Middle frontal gyrus (tissue), 1 donor: ENCODE measurements around the gene C11orf58.

Experiments used
- DNase-seq: peaks from one replicate; pipeline ENCODE4 v3.0.0-alpha.2; 2015; ENCODE audit warnings: low spot score; ENCODE audit errors: extremely low spot score

Gene C11orf58

DNA sequence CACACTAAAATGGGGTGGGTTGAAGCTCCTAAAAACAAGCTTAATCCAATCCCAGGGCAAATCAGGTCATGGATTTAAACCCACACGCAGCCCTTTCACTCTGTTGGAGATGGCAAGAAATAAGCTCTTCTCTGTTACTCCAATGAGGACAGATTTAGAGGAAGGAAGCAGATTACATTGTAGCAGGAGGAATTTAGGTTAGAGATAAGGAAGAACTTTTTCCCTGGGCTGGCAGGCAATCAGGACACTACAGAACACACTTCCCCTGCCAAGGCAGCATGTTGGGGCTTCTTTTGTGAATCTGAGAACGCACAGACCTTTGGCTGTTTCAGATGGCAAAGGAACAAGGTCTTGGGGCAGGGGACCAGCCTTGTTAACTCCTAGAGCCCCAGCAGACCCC lies 46.2 kb downstream of the C11orf58 start:
- no peak for DNase-seq

DNA sequence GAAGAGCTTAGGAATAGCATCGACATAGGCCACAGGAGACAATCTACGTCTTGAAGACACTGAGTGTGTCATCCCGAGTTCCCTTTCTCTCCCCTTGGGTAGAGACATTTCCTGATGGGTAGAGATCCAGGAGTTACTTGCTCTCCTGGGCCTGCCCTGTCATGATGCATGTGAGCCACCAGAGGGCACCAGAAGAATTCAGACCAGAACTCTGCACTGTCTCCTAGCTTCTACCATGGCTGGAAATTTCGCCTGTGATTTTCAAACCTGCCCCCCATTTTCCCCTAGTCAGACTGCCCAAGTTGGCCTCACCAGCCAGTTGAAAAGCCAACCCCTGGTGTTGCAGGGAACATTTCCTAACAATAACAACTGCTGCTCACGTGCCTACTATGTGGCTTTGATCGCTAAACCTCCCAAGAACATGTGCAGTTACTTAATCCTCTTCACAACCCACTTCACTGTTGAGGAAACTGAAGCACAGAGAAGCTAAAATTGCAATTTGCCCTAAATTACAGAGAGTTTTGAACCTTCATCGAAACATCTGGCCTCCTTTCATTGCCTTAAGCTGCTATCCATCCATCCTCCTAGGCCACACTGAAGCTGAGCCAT lies 47.2 kb downstream of the C11orf58 start:
- peak; percentile 73 for DNase-seq

DNA sequence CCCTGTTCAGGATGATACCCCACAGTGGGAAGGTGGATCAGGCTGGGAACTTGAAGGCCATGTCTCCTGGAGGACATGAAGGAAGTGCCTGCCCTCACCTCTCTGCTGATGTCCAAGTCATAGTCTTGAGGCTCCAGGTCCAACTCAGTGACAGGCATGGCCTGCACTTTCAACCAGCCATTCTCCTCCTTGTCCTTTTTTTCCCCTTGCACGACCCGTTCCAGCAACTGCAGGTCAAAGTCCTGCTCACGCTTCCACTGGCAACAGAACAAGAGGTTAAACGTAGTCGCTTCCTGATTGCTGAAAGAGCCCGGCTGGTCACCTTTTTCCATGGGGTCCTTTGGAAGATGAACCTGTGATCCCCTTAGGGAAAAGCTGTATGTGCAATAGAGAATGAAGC lies 47.7 kb downstream of the C11orf58 start:
- DNase-seq = no peak

DNA sequence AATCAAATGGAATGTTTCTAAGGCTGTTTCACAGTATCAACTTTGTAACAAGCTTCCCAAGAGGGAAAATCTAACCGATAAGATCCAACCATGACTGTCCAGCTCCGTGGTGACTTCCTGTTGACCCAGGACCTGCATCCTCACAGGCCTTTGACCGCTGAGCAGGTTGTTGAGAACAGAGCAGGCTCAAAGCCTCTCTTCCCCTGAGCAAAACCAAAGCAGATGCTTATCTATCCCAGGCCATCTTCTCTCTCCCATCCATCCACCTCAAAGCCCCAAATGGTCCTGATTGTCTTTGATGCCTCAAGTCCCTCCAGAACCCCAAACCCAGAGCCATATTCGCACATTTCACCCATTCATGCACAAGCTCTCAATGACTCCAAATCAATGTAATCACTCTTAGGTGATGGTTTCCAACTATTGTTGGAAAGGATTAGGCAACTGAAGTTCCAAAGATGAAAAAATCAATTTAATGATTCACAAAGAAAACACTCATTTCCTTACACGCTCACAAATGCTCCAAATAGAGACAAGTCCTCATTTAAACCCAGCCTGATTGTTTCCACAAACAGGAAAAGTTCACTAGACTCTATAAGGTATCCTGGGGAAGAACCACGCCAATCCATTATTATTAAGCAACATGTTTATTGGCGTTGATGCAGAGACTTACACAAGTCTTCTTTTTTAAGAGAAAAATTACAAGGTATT lies 48.7 kb downstream of the C11orf58 start:
- no peak for DNase-seq

DNA sequence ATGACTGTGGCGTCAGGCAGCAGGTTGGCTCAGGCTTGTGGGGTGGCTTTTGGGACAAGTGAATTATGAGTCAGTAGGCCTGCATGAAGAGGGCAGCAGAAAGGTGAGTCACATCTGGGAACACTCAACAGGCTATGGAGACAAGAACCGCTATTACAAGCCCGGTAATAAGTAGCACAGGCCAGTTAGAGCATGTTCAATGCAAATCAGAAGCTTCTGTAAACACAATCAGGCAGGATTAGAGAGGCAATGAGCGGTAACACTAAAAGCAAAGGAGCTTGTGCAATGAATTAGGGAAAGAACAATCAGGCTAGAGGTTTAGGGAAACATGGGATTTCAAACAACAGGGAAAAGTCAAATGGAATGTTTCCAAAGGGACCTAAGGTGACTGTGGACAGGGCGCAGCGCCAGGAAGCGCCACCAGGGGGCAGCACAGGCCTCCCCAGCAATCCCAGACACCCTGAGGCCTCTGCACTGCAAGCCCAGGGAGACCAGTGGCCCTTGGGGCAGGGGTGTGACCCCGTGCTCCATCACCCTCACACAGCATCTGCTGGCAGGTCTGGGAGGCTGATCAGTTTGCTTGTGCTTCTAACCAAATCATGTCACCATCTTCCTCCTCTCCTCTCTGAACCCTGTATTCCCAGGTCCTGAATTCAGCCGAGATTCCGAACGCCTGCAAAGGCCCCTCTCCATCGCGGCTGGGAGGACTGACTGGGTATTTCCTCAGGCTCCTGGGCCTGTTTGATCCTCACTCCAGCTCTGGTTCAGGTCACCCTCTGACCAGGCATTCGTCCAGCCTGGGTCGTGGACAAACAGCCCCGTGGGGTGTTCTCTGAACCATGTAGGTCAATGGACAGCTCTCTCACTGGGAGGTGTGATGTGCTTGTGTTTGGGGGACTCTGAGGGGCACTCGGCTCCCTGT lies 50.0 kb downstream of the C11orf58 start:
- DNase-seq = no peak

DNA sequence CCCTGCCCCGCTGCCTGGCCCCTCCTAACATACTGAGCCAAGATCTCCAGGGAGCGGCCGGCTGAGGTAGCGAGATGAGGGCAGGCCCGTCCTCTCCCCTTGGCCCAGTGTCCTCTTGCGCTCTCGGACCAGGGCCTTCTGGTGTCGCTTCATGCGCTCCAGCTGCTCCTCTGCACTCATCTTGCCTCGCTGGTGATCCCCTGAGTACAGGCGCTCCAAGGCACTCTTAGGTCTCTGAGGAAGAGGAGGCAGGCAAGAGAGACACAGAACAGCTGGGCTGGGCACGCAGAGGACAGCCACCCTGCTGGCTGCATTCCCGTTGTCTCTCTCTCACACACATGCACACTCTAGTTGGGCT lies 50.6 kb downstream of the C11orf58 start:
- no peak for DNase-seq

DNA sequence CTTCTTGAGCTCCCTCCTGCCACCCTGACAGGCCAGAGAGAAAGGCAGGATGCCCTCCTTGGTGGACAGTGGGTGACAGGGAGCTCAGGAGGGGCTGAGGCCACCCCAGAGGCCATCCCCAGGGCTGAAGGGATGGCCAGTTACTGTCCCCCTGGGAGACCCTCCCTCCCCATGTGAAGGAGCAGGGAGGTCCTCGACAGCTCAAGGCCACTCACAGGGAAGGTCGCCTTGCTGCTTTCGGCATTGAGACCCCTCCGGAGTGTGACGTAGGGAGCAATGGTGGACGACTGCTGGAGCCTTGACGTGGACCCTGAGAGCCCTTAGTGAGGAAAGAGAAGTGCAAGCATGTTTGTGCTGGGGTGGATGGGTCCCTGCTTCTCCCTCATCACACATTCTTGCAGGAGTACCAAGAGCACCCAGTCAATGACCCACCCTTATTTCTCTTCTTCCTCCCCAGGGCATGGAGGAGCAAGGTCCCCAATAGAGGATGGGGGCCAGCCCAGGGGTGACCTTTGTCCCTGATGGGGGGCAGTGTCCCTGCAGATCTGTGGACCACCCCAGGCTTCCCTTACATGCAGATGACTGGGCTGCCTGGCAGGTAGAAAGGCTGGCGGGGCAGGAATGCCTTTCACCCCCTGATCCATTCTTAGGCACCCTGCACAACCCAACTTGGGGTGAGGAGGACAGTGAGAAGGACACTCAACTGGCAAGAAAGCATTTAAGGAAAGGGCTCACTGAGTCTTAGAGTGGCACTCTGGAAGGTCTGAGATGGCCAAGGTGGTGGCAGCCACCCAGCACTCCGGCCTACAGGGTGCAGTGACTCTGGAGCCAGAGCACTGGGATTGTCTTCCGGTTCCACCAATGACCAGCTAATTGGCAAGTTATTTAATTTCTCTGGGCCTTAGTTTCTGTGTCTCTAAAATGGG lies 51.4 kb downstream of the C11orf58 start:
- no peak for DNase-seq

DNA sequence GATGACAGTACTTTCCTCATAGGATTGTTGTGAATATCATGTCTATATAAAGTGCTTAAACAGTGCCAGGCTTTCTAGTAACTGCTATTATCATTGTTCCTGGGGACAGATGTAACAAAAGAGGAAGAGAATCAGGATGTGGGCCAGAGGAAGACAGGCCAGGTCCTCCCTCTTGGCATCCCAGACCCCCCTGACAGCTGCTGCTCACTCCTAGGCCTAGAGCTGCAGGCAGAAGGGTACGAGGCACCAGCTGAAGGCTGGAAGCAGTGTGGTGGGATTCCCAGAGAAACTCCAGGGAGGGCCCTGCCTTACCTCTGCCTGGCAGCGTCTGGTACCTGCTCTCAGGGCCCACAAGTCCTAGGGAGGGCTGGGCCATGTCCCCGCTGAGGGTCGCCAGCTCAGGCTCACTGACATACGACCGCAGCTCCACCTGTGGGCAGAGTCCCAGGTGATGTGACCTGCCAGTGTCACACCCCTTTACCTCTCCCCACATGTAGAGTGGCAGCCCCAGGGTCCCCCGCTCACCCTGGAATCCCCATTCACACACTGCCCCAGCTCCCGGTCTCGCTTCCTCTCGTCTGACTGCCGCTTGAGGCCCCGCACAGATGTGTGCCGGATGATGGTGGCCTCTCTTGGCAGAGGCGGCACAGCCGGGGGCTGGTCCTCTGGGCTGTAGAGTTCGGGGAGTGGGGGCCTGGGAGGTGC lies 52.2 kb downstream of the C11orf58 start:
- no peak for DNase-seq

DNA sequence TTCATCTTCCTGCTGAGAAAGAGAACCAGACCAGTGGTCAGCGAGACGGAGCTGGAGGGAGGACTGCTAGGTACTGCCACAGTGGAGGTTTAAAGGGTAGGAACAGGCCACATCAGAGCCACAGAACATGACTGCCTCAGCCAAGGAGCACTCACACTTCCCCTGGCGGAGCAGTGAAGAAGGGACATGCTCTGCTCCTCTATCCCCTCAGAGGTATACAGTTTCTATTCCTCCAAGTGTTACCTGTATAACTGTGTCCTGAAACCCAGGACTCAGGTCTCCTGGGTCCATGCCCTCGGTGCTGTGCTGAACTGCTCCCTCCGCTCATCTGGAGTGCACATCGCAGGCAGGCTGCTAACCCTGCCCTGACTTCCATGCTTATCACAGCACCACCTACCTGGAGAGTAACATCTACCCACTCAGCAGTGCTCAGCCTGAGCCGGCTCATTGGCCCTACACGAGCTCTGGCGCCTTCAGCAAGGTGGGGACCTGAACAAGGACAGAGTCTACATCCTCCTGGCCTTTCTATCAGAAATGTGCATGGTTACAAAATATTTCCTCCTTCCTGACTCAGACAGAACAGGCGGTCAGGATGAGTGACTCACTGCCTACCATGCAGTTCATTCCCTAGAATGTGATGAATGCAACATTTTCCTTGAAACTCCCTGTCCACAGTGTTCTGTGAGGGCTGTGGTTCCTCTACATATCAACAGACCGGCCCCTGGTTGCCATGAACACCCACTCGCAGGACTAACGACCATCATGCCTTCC lies 52.9 kb downstream of the C11orf58 start:
- DNase-seq = no peak

DNA sequence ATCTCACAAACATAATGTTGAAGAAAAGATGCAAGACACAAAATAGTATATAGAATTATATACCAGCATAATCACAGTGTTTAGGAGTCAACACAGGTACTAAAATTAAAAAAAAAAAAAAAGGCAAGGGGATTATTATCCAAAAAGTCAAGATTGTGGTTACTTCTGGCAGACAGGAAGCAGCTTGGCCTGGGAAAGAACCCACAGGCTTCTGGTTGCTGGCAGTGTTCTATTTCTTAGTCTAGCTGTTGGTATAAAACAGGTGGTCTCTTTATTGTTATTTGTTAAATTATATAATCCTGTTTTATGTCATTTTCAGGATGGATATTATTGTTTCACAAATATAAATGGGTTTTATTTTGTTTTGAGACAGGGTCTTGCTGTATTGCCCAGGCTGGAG lies 54.0 kb downstream of the C11orf58 start:
- no peak for DNase-seq

DNA sequence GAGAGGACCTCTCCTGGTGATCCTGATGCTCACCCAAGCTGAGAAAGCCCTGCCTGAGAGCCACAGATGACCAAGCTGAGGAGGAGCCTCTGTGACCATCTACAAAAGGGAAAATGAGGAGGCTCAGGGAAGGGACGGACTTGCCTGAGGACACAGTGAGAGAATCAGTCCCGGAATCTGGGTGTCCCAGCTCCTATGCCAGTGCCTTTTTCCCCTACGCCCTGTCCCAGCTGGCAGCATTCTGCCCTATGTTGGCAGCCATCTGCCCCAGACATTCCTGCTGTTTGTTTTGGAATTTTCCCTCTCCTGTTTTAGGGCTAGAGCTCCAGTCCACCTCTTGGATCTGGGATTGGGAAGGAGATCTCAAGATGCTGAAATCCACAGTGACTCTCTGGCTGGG lies 54.6 kb downstream of the C11orf58 start:
- no peak for DNase-seq

DNA sequence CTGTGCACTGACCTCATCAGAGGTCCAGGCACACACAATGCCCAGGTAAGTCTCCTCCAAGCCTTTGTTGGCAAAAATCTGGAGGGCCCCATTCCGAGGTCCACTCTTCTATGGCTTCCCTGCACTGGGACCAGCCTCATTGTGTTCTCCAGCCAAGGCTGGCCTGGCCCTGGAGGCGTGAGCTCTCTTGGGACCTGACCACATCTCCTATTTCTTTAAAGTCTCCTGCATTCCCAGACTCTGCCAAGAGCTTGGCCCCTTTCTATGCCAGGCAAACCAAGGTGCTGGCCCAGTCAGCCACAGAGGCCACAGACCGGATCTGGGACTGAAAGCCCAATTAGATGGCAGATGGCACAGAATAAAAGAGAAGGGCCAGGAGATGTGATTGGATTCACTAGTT lies 55.1 kb downstream of the C11orf58 start:
- no peak for DNase-seq

DNA sequence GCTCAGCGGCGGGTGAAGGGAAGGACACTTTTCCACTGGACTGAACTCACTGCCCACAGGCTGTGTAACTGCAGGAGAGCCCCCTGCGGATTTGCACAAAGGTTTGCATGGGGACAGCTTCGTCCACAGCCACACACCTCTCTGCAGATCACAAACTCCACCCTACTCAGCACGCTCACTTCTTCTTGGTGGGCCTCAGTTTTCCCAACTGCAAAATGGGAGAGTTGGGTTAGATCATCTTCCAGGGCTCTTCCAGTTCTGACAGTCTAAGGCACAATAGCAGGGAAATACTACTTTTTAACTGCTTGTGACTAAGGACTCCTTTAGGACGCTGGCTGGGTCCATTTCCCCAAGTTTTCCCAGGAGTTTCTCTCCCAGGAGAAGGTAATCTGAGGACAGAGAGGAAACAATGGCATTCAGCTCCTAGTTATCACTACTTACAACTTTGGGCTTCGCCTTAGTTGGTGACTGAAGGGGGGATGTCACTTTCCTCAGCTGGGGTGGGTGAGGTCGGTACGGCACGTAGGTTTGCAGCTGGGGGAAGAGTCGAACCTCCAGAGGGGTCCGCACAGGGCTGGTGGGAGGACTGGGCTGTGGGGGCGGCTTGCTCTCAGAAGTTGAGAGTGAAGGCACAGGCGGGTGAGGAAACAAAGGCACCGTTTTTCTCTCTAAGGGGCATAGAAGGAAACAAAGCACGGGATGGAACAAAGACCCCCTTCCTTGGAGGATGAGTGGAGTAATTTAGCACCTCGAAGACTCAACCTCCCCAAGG lies 55.8 kb downstream of the C11orf58 start:
- no peak for DNase-seq

DNA sequence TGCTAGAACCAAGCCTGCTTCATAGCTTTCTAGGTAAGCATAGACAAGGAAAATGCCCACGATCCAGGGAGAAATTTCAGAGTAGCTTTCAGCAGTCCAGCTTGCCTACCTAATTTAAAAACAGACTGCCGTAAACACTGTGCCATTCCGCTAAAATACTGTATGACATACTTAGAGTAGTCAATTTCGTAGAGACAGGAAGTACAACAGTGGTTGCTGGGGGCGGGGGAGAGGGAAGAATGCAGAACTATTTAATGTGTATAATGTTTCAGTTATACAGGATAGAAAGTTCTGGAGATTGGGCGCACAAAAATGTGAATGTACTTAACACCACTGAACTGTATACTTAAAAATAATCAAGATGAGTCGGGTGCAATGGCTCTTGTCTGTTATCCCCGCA lies 56.7 kb downstream of the C11orf58 start:
- no peak for DNase-seq

DNA sequence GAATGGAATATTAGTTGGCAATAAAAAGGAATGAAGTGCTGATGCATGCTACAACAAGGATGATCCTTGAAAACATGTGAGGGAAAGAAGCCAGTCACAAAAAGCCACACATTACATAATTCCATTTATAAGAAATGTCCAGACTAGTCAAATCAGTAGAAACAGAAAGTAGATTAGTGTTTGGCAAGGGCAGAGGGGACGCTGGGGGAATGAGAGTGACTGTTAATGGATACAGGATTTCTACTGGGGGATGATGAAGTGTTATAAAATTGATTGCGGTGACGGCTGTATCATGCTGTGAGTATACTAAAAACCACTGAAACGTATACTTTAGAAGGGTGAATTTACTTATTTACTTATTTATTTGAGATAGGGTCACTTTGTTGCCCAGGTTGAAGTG lies 57.9 kb downstream of the C11orf58 start:
- DNase-seq = no peak

DNA sequence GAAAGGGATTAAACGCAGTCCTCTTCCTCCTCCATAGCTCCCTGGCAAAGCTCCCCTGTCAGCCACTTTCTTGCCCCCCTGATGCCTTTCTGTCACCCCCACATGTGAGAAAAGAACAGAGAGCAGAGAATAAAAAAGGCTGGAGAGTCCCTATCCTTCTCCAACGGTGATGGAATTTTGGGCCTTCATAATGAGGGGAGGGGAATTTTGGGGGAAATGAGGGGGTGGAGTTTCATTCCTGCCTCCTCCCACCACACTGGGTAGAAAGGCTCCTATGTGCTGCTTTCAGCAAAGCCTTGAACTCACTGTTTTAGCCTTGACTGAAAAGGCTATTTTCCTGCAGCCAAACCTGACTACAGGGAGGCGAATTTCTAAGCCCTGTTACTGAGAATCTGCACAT lies 59.3 kb downstream of the C11orf58 start:
- no peak for DNase-seq

DNA sequence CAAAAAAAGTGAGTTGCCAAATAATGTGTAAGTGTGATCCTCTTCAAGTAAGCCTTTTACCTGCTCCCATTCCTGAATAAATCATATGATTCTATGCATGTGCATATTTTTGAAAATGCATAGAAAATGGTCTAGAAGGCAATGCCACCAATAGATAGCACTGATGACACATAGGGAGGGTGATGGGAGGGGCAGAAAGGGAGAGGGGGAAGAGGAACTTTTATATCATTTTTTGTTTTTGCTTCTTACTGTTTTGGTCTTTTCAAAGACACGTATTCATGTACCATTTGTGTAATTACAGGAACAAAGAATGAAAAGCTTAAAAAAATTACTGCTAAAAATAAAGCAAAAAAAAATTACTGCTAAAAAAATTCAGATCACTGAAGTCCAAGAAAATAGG lies 60.8 kb downstream of the C11orf58 start:
- no peak for DNase-seq

DNA sequence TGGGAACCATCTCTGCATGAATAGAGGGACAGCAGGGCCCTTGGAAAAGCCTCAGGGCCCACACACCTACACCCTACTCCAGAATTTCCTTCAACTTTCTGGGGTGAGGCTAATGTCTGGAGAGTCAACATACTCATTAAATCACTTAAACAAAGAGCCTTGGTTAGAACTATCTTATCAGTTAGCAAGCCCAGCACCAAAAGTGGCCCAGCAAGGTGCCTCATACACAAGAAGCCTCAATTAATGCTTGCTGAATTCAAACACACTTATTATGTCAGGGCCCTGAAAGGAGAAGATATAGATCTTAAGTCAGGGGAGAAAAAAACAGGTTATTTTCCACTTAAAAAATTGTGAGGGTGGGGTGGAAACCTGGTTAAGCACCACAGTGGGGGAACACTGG lies 61.4 kb downstream of the C11orf58 start:
- DNase-seq = no peak

DNA sequence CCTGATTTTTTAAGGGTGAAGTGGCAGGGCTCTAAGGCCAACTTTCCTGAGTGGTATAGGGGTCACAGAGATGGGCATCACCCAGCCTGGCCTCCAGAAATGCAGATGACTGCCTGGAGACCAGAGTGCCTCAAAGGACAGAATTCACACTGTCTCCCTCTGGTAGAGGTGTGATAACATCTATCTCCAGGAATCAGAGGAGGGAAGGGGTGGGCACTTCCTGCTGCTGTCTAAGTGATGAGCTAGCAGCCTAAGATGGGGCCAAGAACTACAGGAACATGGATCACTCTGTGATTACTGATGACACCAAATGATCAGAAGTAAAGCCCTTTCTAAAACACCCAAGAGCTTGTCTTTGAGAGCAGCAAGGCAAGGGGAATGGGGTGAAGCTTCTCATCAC lies 61.9 kb downstream of the C11orf58 start:
- no peak for DNase-seq
